LNCAP (cell line): Measurements from ENCODE around the gene PAM16.

Source experiments
- TF ChIP-seq, protein P1 (sequence below): fragments of 450-650 bp; IDR thresholded peaks from 2 replicates; pipeline ENCODE4 v1.5.1; 2017; ENCODE audit warnings: mild to moderate bottlenecking

PAM16 gene

DNA sequence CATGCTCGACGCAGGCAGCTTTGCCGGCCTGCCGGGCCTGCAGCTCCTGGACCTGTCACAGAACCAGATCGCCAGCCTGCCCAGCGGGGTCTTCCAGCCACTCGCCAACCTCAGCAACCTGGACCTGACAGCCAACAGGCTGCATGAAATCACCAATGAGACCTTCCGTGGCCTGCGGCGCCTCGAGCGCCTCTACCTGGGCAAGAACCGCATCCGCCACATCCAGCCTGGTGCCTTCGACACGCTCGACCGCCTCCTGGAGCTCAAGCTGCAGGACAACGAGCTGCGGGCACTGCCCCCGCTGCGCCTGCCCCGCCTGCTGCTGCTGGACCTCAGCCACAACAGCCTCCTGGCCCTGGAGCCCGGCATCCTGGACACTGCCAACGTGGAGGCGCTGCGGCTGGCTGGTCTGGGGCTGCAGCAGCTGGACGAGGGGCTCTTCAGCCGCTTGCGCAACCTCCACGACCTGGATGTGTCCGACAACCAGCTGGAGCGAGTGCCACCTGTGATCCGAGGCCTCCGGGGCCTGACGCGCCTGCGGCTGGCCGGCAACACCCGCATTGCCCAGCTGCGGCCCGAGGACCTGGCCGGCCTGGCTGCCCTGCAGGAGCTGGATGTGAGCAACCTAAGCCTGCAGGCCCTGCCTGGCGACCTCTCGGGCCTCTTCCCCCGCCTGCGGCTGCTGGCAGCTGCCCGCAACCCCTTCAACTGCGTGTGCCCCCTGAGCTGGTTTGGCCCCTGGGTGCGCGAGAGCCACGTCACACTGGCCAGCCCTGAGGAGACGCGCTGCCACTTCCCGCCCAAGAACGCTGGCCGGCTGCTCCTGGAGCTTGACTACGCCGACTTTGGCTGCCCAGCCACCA, 30.2 kb upstream of the PAM16 start:
- TF ChIP-seq, protein P1, sequence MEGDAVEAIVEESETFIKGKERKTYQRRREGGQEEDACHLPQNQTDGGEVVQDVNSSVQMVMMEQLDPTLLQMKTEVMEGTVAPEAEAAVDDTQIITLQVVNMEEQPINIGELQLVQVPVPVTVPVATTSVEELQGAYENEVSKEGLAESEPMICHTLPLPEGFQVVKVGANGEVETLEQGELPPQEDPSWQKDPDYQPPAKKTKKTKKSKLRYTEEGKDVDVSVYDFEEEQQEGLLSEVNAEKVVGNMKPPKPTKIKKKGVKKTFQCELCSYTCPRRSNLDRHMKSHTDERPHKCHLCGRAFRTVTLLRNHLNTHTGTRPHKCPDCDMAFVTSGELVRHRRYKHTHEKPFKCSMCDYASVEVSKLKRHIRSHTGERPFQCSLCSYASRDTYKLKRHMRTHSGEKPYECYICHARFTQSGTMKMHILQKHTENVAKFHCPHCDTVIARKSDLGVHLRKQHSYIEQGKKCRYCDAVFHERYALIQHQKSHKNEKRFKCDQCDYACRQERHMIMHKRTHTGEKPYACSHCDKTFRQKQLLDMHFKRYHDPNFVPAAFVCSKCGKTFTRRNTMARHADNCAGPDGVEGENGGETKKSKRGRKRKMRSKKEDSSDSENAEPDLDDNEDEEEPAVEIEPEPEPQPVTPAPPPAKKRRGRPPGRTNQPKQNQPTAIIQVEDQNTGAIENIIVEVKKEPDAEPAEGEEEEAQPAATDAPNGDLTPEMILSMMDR: no peak

DNA sequence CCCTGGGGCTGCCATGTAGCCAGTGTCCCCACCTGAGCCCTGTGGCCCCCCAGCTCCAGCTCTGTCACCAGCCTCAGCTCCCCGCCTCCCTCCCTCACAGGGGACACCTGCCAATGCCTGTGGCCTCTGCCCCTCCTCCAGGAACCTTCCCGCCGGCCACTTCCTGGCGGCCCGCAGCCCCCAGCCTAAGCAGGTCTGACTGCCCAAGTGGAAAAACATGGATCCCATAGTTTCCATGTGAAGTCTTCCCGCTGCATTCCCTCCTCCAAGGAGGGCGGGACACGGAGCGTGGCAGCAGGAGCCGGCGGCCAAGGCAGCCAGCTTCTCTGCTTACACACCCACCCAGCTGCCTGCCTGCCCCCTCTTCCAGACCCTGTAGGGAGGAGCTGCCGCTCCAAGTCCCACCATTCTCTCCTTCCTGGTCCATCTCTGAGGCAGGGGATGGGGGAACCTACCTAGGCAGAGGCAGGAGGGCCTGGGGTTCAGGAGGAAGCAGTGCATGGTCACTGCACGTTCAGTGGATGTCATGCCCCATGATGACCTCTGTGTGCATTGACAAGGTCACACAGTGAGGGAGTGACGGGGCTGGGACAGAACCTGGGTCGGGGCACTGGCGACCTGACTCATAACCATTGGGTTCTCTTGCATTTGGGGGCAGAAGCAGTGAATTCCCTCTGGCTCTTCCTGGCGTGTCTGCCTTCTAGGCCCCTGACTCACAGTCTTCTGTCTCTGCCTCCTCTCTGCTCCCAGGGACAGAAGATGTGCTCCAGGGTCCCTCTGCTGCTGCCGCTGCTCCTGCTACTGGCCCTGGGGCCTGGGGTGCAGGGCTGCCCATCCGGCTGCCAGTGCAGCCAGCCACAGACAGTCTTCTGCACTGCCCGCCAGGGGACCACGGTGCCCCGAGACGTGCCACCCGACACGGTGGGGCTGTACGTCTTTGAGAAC, 29.3 kb upstream of the PAM16 start:
- TF ChIP-seq, protein P1: no peak

DNA sequence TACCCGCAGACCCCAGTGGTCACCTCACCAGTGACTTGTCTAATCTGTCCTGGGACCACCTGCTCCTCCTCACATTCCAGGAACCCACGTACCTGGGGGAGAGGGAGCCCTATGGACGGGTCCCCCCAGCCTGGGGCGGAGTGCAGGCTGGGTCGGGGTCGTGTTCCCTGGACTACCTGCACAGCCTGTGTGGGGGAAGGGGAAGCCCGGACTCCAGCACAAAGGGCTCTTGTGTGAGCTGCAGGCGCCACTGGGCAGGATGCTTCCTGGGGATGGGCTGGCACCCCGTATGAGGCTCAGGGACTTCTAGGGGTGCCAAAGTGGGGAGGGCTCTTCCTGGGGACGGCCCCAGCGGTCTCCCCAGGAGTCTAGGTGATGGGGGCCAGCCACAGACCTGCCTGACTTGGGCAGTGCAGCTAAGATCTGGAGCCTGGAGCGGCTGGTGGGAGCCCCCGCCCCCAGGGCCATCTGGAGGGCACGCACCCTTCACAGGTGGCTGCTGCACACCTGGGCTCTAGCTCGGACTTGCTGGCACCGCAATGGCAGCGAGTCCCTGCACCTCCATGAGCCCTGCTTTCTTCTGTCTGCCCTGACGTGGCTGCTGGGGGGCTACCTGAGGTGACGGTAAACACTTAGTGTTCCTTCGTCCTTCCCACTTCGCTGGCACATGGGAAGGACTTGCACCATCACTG, 28.0 kb upstream of the PAM16 start:
- TF ChIP-seq, protein P1: no peak

DNA sequence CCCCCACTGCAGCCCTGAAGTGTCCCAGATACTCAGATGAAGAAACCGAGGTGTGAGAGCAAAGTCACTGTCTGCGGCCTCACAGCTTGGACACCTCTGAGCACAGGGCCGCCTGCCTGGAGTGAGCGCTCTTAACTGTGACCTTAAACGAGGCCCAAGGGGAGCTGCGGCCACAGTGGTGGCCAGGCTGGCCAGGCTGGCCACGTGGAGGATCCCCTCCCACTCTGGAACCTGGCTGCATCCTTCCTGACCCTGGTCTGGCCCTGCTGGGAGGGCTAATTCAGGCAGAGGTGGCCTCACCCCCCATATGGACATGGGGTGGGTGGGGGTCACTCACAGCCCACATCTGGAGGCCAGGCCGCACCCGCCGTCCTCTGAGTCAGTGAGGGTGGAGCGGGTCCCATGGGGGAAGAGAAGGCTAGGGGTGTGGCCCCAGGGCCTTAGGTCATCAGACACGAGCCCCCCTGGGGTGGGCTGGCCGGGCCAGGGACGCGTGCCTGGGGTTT, 27.1 kb upstream of the PAM16 start:
- TF ChIP-seq, protein P1: no peak

DNA sequence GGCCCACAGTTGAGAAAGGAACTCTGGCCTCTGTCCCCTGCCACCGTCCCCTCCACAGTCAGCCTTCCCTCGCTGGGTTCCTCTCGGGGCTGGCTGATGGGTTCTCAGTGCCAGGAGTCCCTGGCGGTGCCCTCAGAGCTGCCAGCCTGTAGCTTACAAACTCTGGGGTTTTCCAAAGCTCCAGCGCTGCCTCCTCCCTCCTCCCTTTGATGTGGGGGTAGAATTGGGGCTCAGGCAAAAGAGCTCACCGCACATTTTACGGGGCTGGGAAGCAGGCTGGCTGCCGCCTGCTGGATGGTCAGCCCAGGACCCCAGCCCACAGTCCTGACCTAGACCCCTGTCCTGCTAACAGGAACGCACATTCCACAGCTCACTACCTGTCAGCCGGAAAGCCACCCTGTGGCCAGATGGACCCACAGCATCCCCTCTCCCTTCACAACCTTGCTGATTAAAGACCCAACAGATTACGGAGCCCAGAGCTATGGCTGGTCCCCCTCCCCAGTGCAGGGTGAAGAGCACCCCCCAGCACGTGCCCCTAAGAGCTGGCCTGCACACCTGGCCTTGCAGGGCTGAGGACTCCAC, 26.5 kb upstream of the PAM16 start:
- TF ChIP-seq, protein P1: no peak

DNA sequence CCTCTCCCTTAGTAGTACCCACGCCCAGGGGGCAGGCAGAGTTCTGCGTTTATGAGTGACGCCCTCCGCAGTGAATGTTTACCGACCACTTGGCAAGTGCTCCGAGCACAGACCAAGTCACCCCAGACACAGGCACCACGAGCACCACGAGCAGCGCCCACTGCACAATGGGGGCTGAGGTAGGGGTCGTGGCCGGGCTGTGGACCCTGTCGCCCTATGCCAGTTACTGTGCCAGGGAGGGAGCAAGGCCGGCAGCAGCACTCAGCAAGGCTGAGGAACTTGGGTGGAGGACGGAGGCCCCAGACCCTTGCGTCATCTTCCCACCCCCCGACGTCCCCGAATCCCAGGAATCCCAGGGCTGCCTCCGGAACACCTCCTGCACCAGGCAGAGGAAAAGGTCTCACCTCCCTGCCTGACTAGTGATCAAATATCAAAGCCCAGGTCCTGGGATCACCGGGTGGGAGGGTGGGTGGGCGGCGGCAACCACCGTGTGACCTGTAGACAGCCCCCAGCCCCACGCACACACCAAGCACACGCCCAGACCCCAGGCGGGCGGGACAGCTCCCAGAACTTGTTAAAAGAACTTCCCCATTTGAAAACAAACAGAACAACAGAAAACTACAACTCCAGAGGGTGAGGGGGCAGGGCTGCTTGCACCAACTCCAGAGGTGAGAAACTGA, 25.9 kb upstream of the PAM16 start:
- TF ChIP-seq, protein P1: no peak
